GM18907 (cell line): ENCODE measurements around the gene SOX12.
A peak's percentile ranks its signal among the peaks of the same experiment; 100 is the strongest.
"Not testable (repeated sequence)": the region's sequence is repeated elsewhere in the genome, so short reads cannot be mapped to it uniquely, and the experiment has no call there.

Experiments used
- ATAC-seq: cut with Tn5 transposase; IDR thresholded peaks from one replicate; pipeline ENCODE4 v1.9.1; 2021; ENCODE audit warnings: mild to moderate bottlenecking, moderate library complexity; ENCODE audit not compliant: unreplicated experiment

The SOX12 gene

GRCh38 chr20:328975-329695, 3.8 kb downstream of the SOX12 start:
- ATAC-seq, result no peak

DNA sequence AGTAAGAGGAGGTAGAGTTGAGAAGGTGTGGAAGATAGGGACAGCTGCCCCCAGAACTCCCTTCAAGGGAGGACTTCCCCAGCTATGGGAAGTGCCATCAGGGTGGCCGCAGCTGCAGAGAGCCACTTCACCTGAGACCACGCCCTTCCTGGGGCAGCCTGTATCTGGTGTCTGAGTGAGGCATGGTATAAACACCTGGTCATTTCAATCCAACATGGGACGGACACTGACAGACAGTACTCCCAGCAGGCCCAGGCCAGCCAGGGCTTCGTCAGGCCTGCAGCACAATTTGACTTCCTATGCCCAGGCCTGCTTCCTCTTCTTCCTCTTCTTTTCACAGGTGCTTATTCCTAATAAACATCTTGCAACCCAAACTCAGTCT, 4.5 kb downstream of the SOX12 start:
- ATAC-seq, result no peak

GRCh38 chr20:330233-331149, 5.1 kb downstream of the SOX12 start:
- ATAC-seq, result no peak

- no peak for ATAC-seq
These were observed 9.2 kb downstream of the SOX12 start for GRCh38 chr20:334578-334977.

GRCh38 chr20:336040-336439, 10.7 kb downstream of the SOX12 start:
- ATAC-seq, result not testable (repeated sequence)

- no peak for ATAC-seq
These were observed 16.3 kb downstream of the SOX12 start for GRCh38 chr20:341682-342081.

DNA sequence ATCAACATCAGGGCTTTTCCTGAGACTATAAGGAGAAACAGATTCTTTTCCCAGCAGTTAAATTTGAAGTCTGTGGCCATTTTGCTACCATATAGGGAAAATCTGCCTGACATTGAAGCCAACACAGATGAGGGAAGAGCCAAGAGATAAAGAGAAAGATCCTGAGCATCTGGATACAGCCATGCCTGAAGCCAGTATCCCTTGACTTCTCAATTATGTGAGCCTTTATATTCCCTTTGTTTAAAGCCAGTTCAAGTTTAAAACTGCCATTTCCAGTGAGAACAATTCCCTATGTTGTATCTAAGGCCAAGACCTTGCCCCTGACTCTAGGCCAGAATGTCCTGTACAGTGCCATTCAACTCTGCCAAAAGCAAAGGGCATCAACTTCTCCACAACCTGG, 17.8 kb downstream of the SOX12 start:
- ATAC-seq, result no peak

DNA sequence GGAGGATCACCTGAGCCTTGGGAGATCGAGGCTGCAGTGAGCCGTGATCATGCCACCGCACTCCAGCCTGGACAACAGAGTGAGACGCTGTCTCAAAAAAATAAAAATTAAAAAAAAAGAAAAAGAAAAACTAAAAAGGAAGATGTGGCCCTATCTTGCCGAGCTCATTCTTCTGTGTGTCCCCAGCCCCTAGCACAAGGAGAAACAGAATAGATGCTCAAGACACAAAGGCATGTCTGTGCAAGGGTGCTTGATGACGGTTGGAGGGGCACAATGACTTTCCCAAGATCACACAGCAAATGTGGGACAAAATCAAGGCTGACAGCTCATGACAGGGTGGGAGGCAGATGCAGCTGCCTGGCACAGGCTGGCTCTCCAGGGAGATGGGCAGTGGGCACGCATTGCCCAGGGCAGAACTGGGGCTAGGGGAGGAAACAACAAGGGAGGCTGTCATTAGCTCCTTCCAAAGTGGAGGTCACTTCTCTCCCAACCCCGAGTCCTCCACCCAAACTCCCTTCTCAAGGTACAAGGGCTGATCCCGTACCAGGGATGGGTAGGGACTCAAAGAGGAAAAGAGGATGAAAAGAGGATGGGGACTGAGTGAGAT, 20.8 kb downstream of the SOX12 start:
- no peak for ATAC-seq

DNA sequence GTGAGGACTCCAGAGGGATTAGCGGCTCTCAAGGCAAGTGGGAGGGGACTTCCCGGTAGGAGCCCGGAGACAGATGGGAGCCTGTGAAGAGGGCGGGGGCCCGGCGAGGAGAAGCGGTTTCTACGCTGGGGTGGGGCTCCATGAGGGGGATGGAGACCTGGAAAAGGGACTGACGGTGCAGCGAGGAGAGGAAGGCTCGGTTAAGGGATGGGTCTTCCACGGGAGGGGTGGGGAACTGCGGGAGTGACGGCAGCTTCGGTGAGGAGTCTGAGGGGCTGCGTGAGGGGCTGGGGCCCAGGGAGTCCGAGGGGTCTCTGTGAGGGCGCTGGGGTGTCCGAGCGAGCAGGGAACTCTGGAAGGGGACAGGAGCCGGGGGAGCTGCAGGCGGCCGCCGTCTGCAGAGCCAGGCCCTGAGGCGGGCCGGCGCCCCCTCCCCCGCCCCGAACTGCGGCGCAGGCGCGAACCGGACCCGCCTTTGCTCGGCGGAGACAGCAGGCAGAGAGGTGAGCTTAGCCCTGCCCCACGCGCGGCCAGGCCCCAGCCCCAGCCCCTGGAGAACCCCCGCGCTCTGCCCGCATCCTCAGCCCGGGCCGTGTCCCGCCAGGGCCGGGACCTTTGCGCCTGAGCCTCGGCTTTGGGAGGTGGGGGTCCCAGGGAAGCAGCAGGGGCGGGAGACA, 21.4 kb downstream of the SOX12 start, which contains the start of gene NRSN2:
Gene NRSN2, plus strand, starts transcription at position 472 of the 677 bp plus-strand sequence. CDS start 2,533 bp downstream, outside the sequence.
- ATAC-seq, result peak; percentile 42

DNA sequence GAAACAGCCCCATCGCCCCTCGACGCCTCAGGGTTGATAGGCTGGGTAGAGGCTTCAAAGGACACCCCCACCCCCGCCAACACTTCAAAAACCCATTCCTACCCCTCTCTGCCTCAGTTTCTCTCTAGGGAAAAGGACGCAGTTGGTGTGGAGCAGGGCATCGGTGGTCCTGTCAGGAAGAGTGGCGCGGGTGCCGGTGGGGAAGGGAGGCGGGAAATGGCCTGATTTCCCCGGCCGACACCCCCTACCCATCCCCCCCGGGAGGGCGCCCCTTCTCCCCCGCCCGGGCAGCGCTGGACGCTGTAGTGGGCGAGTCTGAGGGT, 21.9 kb downstream of the SOX12 start:
- ATAC-seq, result peak; percentile 12

DNA sequence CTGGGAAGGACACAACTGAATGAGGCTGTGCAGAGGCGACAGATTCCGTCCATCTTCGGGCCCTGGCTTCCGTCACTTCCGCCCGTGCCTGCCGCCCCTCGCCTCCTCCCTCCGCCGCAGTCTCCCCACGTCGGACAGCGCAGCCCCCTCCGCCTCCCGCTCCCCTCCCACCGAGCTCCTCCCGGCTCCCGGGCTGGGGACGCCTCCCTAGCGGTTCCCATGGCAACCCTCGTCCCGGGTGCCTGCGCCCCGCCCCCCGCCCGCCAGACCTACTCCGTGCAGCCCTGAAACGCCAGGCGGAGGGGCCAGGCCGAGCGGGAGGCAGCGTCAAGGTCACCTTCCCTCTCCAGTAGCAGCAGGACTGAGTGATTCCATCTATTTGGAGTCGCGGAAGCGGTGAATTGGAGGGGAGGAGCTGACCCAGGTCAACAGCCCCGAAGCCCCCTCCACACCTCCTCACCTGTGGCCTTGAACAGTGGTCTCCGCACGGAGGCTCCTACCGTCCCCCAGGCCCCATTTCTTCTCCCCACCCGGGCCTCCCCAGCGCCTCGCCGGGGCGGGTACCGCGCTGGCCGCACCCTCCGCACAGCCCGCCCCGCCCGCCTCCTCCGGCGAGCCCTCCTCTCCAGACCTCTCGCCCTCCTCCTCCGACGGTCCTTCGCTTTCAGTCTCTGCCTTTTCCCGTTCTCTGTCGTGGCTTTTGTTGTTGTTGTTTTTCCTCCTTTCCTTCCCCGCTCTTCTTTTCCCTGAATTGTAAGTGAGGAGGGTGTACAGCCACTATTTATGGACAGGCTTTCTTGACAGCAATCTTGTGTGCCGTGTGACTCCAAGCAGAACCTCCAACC, 22.5 kb downstream of the SOX12 start:
- ATAC-seq, result peak; percentile 77

- no peak for ATAC-seq
These were observed 23.9 kb downstream of the SOX12 start for GRCh38 chr20:348972-349841.

GRCh38 chr20:353166-353565, 27.8 kb downstream of the SOX12 start:
- ATAC-seq, result no peak

DNA sequence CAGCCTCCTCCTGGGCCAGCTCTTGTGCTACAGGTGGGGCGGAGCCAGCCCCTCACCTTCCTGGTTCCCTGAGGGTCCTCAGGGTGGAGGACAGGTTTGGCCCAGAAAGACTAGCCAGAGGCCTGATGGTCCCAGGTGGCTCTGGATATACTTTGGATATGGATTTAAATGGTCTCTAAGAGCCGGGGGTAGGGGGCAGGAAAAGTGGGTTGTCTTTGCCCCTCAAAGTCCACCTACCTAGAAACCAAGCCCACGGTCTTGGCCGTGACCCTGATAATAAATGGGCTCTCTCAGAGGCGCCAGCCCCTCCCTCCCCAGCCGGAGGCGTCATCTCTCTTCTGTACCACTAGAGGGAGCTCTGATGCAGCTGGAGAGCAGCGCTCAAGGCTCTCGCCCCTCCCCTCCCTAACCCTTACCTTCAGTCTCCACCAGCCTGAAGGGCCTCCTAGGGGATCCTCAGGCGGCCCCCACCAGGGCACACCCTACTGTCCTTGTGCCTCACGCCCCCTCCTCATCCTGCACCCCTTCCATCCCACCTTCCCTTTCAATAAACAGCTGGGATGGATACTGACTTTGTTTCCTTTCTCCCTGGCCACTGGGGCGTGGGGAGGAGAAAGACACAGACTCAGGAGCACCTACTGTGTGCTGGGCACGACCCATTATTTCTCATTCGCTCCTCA, 29.1 kb downstream of the SOX12 start:
- peak; percentile 81 for ATAC-seq

- ATAC-seq, result not testable (repeated sequence)
These were observed 30.8 kb downstream of the SOX12 start for GRCh38 chr20:356154-356553.

DNA sequence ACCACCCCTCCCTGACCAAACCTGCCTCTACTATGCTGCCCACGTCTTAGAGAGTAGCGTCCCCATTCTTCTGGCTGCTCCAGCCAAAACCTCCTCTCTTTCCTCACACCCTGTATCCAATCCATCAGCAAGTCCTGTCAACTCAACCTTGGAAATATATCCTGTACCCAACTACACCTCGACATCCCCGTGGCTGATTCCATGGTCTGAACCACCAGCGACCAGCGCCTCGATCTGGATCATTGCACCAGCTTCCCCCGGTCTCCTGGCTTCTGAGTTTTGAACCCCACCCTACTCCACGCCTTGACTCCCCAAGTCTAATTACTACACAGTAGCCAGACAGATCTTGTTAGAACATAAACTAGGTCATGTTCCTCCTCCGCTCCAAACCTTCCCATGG, 31.4 kb downstream of the SOX12 start:
- no peak for ATAC-seq

DNA sequence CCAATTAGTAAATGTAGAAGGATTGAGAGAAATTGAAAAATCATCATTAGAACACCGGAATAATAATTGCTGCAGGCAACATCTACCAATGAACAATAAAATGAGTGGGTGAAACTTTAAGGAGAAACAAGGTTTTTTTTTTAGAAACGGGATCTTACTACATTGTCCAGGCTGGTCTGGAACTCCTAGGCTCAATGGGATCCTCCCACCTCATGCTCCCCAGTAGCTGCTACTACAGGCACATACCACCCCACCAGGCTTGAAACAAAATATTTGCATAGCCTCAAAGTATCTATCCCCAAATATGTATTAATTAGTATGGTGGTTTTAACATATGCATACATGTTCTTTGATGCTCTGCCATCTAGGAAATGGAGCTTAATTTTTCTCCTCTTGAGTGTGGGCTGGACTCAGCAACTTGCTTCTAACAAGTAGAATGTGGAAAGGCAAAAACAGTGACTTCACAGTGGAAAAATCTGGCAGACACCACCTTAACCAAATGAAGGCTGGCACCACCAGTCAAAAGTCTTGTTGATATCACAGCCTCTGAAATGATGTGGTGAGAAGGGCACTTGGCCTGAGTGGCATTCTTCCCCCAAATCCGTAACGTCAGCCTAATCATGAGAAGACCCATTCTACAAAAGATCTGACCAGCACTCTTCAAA, 33.7 kb downstream of the SOX12 start:
- no peak for ATAC-seq

DNA sequence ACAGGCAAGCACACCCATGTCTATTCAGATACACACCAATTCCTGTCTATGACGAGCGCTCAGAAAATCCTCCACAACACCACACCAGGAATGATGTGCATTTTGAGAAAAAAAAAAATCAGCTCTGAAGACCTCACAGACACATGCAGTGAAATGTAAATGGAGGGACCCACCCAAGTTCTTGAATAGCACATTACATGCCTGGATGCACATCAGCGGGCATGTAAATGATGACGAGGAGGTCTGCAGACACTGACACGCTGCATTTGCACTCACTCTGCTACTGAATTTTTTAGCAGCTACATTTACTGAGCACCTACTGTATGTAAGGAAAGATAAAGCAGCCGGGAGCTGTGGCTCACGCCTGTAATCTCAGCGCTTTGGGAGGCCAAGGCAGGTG, 36.2 kb downstream of the SOX12 start:
- no peak for ATAC-seq
